Fibroblast of skin of scalp (primary cell): ENCODE results near the gene UBE2J2.
A peak's percentile ranks its signal among the peaks of the same experiment; 100 is the strongest.

ENCODE experiments used
- DNase-seq: peaks from one replicate; pipeline ENCODE4 v3.0.0-alpha.2; 2013

UBE2J2 gene

GRCh38 chr1:1239614-1240347, 33.9 kb downstream of the UBE2J2 start:
- DNase-seq = no peak

- no peak for DNase-seq
Observed at GRCh38 chr1:1239227-1239613, 34.4 kb downstream of the UBE2J2 start.

DNA sequence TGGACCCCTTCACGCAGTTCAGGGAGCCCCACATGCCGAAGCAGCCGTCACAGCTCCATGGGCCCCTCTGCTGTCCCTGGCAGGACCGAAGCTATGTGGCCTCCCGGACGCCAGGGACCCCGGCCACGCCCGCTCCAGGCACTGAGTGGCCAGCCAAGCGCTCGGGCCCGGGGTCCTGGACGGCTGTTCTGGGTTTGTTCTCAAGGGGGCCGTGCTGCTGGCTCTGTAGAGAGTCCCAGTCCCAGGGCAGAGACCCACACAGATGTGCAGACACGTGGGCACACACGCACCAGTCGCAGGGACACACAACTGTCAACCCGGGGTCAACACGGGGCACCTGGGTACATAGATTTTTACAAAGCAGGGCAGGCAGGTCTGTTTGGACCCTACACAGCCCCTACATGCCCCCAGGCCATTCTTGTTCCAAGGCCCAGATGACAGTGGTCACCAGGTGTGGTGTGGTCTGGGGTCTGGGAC, 34.9 kb downstream of the UBE2J2 start:
- DNase-seq = no peak

DNA sequence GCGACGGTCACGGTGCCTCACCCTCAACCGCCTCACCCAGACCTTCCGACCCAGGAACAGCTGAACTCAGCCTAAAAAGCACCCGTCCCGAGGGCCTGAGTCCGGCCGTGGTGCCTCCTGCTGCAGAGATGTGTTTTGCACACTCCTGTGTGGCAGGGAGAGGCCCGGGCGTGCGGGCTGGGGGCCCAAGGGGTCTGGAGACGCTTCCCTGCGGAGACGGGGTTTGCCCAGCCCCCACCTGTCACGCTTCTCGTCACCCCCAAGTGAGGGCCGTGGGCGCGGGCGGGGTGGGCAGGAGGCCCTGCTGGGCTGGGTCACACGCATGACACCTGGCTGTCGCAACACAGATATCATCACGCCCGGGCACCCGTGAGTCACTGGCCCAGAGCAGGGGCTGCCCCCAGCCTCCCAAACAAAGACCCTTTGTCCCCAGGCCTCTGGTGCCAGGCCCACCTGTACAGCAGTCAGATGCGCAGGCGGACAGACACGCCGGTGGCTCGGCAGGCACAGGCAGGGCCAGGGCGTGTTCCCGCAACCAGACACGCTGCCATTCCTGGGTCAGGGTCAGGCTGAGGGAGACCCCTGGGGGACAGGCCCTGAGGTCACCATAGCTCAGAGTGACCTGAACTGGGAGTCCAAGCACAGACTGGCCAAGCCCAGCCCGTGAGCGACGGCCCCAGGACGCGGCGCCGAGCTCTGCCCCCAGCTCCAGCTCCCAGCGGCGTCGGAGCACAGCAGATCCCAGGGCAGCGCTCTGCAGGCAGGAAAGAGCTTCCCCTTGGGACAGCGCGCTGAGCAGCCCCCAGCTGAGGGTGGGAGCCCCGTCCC, 35.6 kb downstream of the UBE2J2 start:
- no peak for DNase-seq

- no peak for DNase-seq
Observed at GRCh38 chr1:1236945-1237873, 36.4 kb downstream of the UBE2J2 start.

- no peak for DNase-seq
Observed at GRCh38 chr1:1236176-1236763, 37.4 kb downstream of the UBE2J2 start.

- DNase-seq = no peak
Observed at GRCh38 chr1:1235016-1235744, 38.5 kb downstream of the UBE2J2 start.

- no peak for DNase-seq
Observed at GRCh38 chr1:1234180-1234808, 39.4 kb downstream of the UBE2J2 start.

GRCh38 chr1:1233567-1233892, 40.1 kb downstream of the UBE2J2 start:
- DNase-seq = no peak

- no peak for DNase-seq
Observed at GRCh38 chr1:1232796-1233566, 40.7 kb downstream of the UBE2J2 start.

DNA sequence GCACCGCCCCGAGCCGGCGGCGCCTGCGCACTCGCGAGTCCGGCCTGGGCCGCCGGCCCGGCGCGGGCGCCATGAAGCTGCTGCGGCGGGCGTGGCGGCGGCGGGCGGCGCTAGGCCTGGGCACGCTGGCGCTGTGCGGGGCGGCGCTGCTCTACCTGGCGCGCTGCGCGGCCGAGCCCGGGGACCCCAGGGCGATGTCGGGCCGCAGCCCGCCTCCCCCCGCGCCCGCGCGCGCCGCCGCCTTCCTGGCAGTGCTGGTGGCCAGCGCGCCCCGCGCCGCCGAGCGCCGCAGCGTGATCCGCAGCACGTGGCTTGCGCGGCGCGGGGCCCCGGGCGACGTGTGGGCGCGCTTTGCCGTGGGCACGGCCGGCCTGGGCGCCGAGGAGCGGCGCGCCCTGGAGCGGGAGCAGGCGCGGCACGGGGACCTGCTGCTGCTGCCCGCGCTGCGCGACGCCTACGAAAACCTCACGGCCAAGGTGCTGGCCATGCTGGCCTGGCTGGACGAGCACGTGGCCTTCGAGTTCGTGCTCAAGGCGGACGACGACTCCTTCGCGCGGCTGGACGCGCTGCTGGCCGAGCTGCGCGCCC, 41.4 kb downstream of the UBE2J2 start, which contains the start of gene B3GALT6:
Gene B3GALT6 (plus strand): TSS at position 30 of the 588 bp plus-strand sequence. CDS start 42 bp downstream, at position 72.
- DNase-seq = no peak

DNA sequence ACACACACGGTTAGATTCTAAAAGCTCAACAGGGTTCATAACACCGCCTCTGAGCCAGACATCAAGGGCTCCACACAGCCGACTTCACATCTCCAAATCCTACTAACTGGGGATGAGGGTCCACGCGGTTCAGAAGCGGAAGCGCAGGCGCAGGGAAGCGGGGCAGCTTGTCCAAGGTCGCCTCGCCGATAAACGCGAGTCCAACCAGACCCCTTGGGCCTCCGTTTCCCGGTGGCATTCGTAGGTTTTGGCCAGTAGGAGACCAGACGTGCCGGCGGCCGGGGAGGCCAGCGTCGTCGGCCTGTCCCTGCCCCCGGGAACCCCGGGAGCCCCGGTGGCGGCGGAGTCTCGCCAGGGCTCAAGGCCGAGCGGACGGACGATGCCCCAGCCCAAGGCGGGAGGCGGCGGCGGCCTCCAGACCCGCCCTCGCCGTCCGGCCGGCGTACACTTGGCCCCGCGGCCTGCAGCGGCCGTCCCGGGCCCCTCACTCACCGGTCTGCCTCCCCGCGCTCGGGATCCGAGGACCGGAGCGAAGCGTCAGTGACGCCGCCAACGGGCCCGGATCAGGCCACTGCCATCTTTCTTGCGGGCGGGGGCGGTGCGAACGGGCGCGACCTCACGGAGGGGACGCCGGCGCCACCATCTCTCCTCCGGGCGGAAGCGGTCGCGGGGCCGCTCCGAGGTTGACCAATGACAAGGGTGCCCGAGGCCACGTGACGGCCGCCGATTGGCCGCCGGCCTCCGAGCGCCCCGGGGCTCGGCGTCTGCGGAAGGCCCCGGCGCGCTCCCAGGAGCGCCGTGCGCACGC, 42.0 kb downstream of the UBE2J2 start, which contains the start of gene SDF4:
Gene SDF4 (minus strand): TSS at position 602 of the 808 bp plus-strand sequence. CDS start 3,229 bp downstream, outside the sequence.
- peak; percentile 98 for DNase-seq

- DNase-seq = peak; percentile 61
Observed at GRCh38 chr1:1230656-1231399, 42.8 kb downstream of the UBE2J2 start.

- no peak for DNase-seq
Observed at GRCh38 chr1:1229770-1230169, 43.9 kb downstream of the UBE2J2 start.

- DNase-seq = no peak
Observed at GRCh38 chr1:1228596-1229321, 44.9 kb downstream of the UBE2J2 start.

- DNase-seq = no peak
Observed at GRCh38 chr1:1228187-1228586, 45.5 kb downstream of the UBE2J2 start.

- DNase-seq = no peak
Observed at GRCh38 chr1:1227386-1227785, 46.3 kb downstream of the UBE2J2 start.
